OCI-M2 (cell line): ENCODE data around the gene DDN.

Experiments
- DNase-seq: peaks from one replicate; lab custom pipeline; 2025; ENCODE audit not compliant: unreplicated experiment; lab: John Stamatoyannopoulos, UW

Gene DDN

DNA sequence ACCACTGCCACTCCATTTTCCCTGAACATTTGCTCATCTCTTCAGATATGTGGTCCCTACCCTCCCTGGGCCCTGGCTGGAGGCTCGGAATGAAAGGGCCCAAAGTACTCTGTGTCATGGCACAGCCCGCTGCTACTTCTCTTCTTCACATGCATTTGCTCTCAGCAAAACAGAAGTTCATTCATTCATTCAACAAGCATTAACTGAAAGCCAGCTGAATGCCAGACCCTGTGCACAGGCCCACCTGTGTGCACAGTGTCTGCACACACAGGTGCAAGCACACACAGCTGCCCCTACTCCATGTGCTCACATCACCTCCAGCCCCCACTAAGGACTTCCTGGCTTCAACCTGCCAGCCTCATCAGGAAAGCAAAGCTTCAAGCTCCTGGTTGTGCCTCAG, 13.3 kb downstream of the DDN start:
- no peak for DNase-seq

DNA sequence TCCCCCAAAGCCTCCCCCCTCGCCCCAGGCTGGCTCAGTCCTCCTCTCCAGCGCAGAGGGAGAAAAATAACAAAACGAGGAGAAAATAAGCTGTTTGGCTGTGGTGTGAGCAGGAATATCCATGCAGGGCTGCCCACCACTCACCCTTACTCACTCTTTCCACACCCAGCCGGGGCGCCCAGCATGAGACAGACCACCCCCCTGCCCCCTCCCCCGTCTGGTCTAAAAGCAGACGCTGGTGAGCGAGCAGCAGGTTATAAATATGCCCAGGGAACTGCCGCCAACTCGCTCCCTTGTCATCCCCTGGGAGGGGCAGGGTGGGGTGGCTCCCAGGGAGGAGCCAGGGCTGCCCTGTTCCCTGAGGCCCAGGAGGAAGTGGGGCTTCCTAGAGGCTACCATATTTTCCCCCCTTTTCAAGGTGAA, 13.7 kb downstream of the DDN start:
- DNase-seq = no peak

DNA sequence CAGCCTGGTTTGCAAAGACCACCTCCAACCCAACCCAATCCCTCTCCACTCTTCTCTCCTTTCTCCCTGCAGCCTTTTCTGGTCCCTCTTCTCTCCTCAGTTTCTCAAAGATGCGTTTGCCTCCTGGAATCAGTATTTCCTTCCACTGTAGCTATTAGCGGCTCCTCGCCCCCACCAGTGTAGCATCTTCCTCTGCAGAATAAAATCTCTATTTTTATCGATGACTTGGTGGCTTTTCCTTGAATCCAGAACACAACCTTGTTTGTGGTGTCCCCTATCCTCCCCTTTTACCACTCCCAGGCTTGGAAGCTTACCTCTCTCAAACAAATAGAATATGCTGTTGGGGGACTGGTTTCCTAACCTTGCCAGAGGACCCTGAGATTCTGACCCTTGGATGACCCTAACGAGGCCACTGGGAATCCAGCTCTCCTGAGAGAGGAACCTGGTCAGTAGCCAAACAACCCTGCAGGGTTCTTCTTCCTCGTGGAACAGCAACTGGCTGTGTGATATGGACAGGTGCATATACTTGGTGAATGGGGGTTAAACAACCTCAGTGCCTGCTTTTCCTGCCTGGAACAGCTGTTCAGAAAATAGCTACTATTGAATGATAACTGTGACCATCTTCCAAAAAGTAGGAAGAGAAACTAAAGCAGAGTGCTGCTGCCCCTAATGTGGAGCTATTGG, 16.6 kb downstream of the DDN start:
- no peak for DNase-seq

DNA sequence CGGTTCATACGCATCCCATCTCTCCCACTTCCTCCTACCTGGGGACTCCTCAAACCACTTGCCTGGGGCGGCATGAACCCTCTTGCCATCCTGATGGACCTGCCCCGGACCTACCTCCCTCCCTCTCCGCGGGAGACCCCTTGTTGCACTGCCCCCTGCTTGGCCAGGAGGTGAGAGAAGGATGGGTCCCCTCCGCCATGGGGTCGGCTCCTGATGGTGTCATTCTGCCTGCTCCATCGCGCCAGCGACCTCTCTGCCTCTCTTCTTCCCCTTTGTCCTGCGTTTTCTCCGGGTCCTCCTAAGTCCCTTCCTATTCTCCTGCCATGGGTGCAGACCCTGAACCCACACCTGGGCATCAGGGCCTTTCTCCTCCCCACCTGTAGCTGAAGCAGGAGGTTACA, 17.4 kb downstream of the DDN start:
- no peak for DNase-seq

DNA sequence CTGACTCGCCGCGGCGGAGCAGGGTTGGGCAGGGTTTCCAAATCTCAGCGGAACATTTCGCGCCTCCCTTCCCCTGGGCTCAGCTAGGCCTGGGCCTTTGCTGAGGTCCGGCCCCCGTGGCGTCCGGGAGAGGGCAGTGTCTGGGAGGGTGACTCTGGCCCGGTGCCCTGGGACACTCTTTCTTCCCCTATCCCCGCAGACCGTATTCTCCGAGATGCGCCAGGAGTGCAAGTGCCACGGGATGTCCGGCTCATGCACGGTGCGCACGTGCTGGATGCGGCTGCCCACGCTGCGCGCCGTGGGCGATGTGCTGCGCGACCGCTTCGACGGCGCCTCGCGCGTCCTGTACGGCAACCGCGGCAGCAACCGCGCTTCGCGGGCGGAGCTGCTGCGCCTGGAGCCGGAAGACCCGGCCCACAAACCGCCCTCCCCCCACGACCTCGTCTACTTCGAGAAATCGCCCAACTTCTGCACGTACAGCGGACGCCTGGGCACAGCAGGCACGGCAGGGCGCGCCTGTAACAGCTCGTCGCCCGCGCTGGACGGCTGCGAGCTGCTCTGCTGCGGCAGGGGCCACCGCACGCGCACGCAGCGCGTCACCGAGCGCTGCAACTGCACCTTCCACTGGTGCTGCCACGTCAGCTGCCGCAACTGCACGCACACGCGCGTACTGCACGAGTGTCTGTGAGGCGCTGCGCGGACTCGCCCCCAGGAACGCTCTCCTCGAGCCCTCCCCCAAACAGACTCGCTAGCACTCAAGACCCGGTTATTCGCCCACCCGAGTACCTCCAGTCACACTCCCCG, 18.0 kb downstream of the DDN start:
- DNase-seq = no peak

DNA sequence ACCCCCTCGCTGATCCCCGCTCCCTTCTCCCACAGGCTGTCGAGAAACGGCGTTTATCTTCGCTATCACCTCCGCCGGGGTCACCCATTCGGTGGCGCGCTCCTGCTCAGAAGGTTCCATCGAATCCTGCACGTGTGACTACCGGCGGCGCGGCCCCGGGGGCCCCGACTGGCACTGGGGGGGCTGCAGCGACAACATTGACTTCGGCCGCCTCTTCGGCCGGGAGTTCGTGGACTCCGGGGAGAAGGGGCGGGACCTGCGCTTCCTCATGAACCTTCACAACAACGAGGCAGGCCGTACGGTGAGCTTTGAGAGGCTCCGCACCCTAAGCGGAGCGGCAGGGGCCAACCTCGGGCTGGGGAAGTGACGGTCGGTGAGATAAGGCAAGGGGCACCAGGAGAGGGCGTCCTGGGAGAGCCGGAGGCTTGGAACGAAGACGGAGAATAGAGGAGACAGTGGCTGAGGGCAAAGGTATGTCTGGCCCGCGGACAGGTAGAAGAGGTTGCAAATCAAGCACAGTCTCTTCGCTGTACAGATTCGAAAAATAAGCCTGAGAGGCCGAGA, 18.7 kb downstream of the DDN start:
- no peak for DNase-seq

DNA sequence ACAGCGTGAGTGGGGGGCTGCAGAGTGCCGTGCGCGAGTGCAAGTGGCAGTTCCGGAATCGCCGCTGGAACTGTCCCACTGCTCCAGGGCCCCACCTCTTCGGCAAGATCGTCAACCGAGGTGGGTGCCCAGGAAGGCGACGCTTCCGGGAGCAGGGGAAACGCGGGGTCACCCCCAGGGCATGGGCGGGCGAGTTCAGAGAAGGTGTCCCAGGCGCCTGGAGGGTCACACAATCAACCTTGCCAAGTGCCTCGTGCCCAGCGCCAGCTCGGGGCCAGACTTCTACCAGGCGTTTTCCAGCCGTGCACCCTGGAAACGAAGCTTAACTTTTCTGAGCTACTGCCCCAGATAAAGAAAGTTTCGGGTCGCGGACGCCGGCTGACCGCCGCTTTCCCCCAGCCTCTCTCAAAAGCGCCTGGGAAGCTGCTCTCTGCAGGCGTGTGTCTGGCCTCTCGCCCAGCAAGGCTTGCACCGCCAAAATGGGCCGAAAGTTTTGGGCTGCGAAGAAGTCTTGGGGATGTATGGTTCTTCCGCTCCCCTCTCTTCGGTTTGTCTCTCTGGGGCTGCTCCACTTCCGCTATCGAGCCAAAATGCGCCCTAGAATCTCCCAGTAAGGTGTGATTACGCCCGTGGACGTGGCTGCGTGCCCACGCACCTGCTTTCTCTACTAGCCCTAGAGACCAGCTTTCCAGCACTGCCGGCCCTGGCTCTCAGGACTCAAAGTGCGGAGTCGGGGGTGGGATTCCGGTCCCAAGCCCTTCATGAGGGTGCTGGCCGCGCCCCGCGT, 19.4 kb downstream of the DDN start:
- DNase-seq = no peak

DNA sequence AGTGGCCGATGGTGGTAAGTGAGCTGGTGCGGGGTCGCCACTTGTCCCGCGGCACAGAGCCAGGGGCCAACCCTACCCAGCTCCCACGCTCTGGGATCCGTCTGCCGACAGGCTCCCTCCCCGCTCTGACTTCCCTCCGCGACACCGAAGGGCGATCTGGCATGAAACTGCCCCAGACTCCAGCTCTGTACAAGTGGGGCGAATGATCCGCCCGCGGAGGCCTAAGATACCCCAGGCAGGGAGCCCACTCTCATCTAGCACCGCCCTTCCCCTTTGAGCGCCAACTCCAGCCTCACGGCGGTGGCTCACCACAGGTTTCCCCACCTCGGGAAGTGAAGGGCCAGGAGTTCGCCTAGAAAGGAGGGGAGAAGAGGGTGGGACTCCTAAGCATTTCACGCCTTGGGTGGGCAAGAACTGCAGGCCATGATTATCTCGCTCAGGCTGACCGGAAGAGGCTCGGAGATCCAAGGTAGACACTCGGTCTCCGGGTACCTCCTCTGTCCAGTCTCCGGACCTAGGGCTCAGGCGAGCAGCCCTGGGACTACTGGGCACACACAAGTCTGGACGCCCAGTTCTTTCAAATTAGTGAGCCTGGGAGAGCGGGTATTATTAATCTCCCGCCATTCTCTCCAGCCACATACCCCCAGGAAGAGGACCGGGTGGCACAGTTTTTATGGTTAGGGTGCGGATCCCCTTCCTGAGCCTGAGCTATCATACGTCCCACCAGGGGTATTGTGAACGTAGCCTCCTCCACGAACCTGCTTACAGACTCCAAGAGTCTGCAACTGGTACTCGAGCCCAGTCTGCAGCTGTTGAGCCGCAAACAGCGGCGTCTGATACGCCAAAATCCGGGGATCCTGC, 20.2 kb downstream of the DDN start:
- DNase-seq = no peak

DNA sequence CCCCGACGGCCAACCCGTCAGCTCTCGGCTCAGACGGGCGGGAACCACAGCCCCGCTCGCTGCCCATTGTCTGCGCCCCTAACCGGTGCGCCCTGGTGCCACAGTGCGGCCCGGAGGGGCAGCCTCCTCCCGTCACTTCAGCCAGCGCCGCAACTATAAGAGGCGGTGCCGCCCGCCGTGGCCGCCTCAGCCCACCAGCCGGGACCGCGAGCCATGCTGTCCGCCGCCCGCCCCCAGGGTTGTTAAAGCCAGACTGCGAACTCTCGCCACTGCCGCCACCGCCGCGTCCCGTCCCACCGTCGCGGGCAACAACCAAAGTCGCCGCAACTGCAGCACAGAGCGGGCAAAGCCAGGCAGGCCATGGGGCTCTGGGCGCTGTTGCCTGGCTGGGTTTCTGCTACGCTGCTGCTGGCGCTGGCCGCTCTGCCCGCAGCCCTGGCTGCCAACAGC, 20.9 kb downstream of the DDN start, which contains the start of gene WNT1:
TSS of gene WNT1 (plus strand) at position 32 of the 450 bp plus-strand sequence. CDS start at position 361, 329 bp downstream.
- no peak for DNase-seq

DNA sequence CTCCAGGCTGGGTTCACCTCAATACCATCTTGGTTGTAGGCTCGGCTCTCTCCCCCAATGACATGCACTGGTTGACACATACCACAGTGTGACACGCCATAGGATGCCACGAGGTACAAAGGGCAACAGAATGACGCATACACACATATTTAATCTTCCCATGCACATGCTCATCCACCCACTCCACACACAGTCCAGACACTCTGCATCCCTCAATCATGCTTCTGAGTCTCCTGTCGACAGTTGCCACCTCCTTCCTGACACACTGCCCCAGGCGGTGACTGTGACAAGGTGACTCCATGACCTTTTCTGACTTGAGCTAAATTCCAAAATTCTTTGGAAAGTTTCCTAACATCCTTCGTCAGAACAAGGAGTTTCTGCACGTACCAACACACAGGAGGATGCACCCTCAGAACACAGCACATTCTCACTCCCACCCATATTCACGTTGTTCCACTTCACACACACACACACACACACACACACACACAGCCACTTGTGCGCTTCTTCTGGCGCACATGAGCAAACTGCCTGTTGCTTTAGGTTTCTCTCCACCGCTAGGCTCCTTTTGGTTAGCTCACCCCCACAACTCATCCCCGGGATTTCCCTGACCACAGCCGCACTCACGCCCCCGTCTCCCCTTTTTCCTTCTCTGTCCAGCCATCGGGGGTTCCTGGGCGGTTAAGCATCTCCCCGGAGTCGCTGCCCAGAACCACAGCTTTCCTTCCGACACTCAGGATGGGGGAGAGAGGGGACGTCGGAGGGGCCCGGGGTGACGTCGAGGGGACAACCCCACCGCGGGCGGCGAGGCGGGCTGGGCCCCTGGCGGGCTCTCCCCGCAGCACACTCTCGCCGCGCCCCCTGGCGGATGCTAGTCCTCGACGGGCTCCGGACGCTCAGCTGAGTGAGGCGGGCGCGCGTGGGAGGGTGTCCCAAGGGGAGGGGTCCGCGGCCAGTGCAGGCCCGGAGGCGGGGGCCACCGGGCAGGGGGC, 21.6 kb downstream of the DDN start:
- DNase-seq = no peak

DNA sequence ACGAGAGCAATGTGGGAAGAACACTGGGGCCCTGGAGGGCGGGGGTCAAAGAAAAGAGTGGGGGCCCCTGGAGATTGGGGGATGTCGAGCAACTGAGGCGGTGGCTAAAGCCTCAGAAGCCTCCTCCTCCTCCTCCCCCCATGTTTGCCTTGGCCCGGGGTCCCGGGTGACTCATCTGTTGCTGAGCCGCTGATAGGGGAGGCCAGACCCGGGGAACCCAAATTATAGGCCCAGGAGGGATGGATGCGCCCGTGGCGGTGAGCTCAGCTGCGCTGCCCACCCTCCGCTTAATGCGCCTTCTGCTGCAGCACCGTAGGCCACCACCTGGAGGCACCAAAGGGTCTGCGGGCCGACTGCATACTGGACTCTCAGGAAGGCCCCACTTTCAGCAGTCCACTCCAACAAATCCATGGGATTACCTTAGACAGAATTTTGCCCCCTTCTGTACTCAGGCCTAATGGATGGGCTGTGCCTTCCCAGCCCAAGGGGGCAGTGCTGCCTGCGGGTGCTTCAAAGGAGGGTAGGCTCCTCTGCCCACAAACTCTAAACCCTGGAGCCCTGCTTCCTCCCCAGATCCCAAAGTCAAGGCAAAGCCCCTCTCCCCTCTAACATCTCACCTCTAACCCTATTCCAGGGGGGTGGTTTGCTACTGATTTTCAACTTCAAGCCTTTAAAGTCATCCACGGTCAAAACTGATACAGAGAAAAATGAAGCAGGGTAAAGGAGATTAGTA, 25.1 kb downstream of the DDN start:
- DNase-seq = no peak

DNA sequence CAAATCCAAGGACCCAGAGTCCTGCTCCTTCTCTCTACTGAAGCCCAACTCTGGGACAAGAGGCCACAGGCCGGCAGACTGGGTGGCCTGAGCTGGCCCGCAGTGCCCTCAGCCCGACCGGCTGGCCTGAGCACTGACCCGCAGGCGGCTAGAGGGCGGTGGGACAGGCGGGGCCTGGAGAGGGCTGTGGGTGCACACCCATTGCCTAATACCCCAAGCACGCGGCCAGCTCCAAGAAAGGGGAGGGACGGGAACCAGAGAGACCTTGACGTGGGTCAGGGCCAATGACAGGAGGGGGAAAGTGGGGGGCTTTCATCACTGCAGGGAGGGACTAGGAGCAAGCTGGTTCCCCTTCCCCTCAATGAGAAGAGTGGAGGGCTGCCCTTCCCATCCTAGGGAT, 25.6 kb downstream of the DDN start:
- no peak for DNase-seq

DNA sequence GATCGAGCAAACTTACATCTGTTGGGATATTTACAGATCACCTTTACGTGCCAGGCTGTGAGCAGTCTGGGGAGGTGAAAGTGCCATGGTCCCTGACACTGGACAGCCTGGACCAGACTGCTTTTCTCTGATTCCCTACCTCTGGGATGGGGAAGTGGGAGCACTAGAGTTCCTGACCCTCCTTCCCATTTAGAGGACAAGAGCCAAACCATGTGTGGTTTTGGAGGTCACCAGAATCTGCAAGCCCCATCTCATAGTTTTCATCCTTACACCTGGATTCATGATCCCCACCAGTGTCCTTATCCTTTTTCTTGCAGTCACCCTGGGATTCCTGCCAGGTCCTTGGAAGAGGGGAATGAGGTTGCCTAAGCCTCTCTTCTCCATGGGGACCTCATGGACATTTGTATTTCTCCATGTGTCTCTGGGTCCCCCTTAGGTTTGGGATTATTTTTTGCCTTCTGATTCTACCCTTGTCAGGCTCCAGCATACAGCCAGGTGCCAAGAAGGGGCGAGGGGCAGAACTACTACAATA, 26.2 kb downstream of the DDN start:
- no peak for DNase-seq

DNA sequence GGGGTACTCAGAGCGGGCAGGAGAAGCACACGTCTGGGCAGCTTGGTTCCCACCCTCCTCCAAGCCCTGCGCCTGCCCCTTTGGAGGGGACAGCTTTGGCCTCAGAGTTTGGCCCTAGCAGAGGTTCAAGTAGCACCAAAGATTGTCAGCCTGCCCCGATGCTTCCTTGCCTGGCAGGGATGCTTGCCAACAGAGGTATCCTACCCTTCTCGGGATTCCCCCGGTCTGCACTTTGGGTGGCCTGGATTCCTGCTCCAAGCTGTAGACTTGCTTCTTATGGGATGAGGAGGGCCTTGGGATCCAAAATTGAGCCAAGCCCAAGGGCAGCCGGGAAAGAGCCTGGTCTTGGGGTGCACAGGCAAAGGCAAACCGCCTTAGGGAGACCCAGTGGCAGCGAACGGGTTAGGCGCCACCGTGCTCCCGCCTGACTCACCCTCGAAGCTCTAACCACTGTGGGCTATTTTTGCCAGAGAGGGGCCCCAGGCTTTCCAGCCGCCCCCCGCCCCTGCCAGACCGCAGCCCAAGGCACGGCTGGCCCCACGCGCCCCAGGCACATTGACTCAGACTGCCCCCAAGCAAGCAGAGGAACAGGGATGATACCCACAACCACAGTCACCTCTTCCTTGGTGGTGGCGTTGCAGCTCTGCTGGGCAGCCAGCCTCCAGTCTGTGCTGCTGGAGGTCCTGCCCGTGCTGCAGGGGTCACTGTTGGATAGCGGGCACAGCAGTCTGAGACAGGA, 26.8 kb downstream of the DDN start:
- no peak for DNase-seq

DNA sequence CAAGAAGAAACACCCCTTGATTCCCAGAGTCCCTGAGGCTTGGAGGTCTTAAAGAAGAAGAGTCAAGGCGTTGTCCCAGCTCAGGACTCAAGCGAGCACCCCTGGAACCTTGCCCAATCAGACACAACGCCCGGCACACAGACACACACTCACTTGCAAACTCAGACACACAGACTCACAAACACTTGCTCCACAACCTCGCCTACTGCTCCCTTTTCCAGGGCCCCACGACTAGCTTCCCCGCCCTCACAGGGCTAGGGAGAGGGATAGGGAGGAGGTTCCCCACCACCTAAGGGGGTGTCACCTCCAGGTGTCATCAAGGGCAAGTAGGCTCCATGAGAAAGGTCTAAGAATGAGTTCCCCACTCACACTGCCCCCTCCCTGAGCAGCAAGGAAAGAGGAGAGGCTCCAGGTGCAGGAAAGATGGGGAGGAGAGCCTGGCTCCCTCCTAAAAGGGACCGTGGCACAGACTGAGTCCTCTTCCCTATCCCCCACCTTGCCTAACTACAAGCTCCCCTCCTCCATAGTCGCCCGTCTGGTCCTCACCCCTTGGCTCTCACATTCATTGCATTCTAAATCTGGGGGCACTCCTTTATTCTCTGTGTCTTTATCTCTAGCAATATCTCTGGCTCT, 28.4 kb downstream of the DDN start:
- no peak for DNase-seq

DNA sequence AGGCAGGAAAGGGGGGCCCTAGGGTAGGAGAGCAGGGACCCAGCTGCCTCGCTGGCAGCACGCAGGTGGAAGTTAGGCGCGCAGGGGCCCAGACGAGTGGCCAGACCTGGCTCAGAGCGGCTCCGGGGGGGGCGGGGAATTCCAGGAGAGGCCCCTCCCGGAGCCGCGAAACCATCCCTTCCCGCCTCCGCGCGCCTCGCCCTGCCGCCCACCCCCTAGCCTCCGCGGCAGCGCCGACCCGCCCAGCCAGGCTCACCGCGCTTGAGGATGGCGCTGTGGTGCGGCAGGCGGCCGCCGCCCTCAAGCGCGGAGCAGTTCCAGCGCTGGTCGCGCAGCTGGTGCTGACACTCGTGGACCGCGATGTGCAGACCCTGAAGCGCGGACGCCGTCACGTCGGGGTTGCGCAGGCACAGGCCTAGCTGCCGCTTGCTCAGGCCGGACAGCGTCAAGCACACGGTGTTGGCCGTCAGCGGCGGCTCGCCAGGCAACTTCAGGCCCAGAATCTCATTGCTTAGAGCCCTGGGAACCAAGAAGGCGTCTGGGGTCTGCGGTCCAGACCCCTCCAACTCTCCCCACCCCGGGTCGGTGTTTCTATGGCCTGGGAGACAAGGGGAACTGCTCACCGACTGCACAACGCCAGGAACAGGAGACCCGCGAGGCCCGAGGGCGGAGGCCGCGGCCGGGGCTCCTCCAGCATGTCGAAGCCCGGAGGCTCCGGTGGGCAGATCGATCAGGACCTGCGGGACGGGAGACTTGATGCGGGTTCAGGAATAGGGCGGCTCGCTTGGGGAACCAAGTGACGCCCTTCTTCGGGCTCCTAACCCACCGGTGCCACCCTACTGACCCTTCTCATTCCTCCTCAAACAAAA, 29.1 kb downstream of the DDN start:
- DNase-seq = no peak
